Stimulated activated CD8-positive, alpha-beta memory T cell treated with anti-CD3 and anti-CD28 coated beads, Interleukin-15, amount 100 ng/mL, for 1 hour (primary cell): ENCODE measurements around the gene STH.

Experiments used
- DNase-seq: peaks from one replicate; pipeline ENCODE4 v3.0.0-alpha.2; 2020; ENCODE audit warnings: low read depth

STH gene

GRCh38 chr17:45985447-45985846 lies 13.6 kb upstream of the STH start:
- DNase-seq = no peak

- no peak for DNase-seq
Measured at GRCh38 chr17:45986056-45986455, 13.0 kb upstream of the STH start.

GRCh38 chr17:45987706-45988105 lies 11.3 kb upstream of the STH start:
- no peak for DNase-seq

- no peak for DNase-seq
Measured at GRCh38 chr17:45989759-45990158, 9.3 kb upstream of the STH start.

- no peak for DNase-seq
Measured at GRCh38 chr17:45990886-45991285, 8.2 kb upstream of the STH start.

GRCh38 chr17:45991341-45991740 lies 7.7 kb upstream of the STH start:
- DNase-seq = no peak

- no peak for DNase-seq
Measured at GRCh38 chr17:45992175-45992574, 6.9 kb upstream of the STH start.

- no peak for DNase-seq
Measured at GRCh38 chr17:45992904-45993303, 6.1 kb upstream of the STH start.

GRCh38 chr17:45993962-45994627 lies 5.0 kb upstream of the STH start:
- no peak for DNase-seq

- DNase-seq = no peak
Measured at GRCh38 chr17:45994987-45995386, 4.1 kb upstream of the STH start.

- no peak for DNase-seq
Measured at GRCh38 chr17:45995627-45996270, 3.3 kb upstream of the STH start.

- no peak for DNase-seq
Measured at GRCh38 chr17:45996282-45996937, 2.6 kb upstream of the STH start.

- no peak for DNase-seq
Measured at GRCh38 chr17:45997166-45997565, 1.9 kb upstream of the STH start.

GRCh38 chr17:45997624-45998023 lies 1.4 kb upstream of the STH start:
- no peak for DNase-seq

GRCh38 chr17:45999900-46000290 lies 845 bp downstream of the STH start:
- DNase-seq = no peak

- DNase-seq = no peak
Measured at GRCh38 chr17:46000292-46000691, 1.2 kb downstream of the STH start.

- DNase-seq = no peak
Measured at GRCh38 chr17:46000757-46001156, 1.7 kb downstream of the STH start.

GRCh38 chr17:46001390-46002310 lies 2.6 kb downstream of the STH start:
- no peak for DNase-seq

- peak; percentile 60 for DNase-seq
Measured at GRCh38 chr17:46002311-46002972, 3.4 kb downstream of the STH start.

GRCh38 chr17:46002973-46003316 lies 3.9 kb downstream of the STH start:
- DNase-seq = no peak

GRCh38 chr17:46003907-46004748 lies 5.1 kb downstream of the STH start:
- no peak for DNase-seq
